NB4 (cell line): ENCODE measurements around the gene C11orf21.

Experiments used
- DNase-seq: peaks from one replicate; pipeline ENCODE4 v3.0.0; 2010; ENCODE audit warnings: low read depth
- H3K4me3 ChIP-seq: one replicate; pipeline ENCODE4 v1.5.1; 2011; ENCODE audit warnings: mild to moderate bottlenecking, low read depth, low read length, moderate library complexity
- CTCF ChIP-seq: IDR thresholded peaks from one replicate; pipeline ENCODE4 v1.5.1; 2012; ENCODE audit warnings: low read depth, low read length
- MAX ChIP-seq: IDR thresholded peaks from 2 replicates; pipeline ENCODE4 v1.6.1; 2011; ENCODE audit warnings: low read depth, low read length
- MYC ChIP-seq: IDR thresholded peaks from 2 replicates; pipeline ENCODE4 v1.6.1; 2011; ENCODE audit warnings: low read depth, low read length
- POLR2A ChIP-seq: IDR thresholded peaks from 2 replicates; pipeline ENCODE4 v1.6.1; 2011; ENCODE audit warnings: mild to moderate bottlenecking; ENCODE audit not compliant: insufficient read length; ENCODE audit errors: extremely low read depth

The C11orf21 gene

GRCh38 chr11:2331404-2331803 lies 29.7 kb upstream of the C11orf21 start:
- TF ChIP-seq MAX (no peak), MYC (no peak), CTCF (no peak), POLR2A (no peak)
- no peak for DNase-seq

GRCh38 chr11:2330696-2331095 lies 29.0 kb upstream of the C11orf21 start:
- DNase-seq, result no peak
- no peak for TF ChIP-seq CTCF
- TF ChIP-seq MAX, result no peak
- TF ChIP-seq MYC, result no peak
- no peak for TF ChIP-seq POLR2A
- no peak overlapping the region for H3K4me3 ChIP-seq

More at GRCh38 chr11:2331404-2331803, 29.7 kb upstream of the C11orf21 start:
- no peak overlapping the region for H3K4me3 ChIP-seq

GRCh38 chr11:2329551-2329950 lies 27.8 kb upstream of the C11orf21 start:
- H3K4me3 ChIP-seq, result no peak overlapping the region
- TF ChIP-seq MAX (no peak), MYC (no peak), POLR2A (no peak), CTCF (no peak)
- no peak for DNase-seq

- TF ChIP-seq MAX (no peak), POLR2A (no peak), CTCF (no peak), MYC (no peak)
- H3K4me3 ChIP-seq, result no peak overlapping the region
- no peak for DNase-seq
These were observed 27.1 kb upstream of the C11orf21 start for GRCh38 chr11:2328656-2329354.

- no peak for TF ChIP-seq CTCF
- TF ChIP-seq POLR2A, result no peak
- no peak for TF ChIP-seq MAX
- TF ChIP-seq MYC, result no peak
- H3K4me3 ChIP-seq, result no peak overlapping the region
- no peak for DNase-seq
These were observed 26.3 kb upstream of the C11orf21 start for GRCh38 chr11:2328021-2328420.
